Measurements from ENCODE around the gene SLC19A2. TPM values are rescaled to one million over a fixed set of nuclear protein-coding genes. Genes with fewer than 3 reads are reported as not detected.

Gene SLC19A2
- total RNA-seq, 2 donors from 2014 or later = 23.5 to 24.1 TPM

GRCh38 chr1:169513208-169513607 lies 27.5 kb upstream of the SLC19A2 start:
- Histone ChIP-seq H3K4me1 (peaks cover 0 to 12% of the 10 kb centered on the region in 2 donors), H3K36me3 (no peaks in the 10 kb centered on the region), H3K27me3 (no peaks in the 10 kb centered on the region), H3K27ac (peak overlapping the region in 1 of 2 donors; percentile 76), H3K9me3 (no peaks in the 10 kb centered on the region), H3K4me3 (no peak overlapping the region)
- no peak for TF ChIP-seq CTCF (IDR thresholded peaks at IDR 0.05)
- no peak for DNase-seq (ENCODE audit: low spot score)

GRCh38 chr1:169511316-169512005 lies 25.7 kb upstream of the SLC19A2 start:
- H3K4me1 ChIP-seq = peaks cover 0 to 13% of the 10 kb centered on the region in 2 donors
- no peaks in the 10 kb centered on the region for H3K27me3 ChIP-seq
- peak overlapping the region; percentile 61 to 76 for H3K27ac ChIP-seq
- H3K9me3 ChIP-seq = no peaks in the 10 kb centered on the region
- H3K4me3 ChIP-seq = no peak overlapping the region
- peak; percentile 70 for DNase-seq (ENCODE audit: low spot score)
- no peaks in the 10 kb centered on the region for H3K36me3 ChIP-seq
- no peak for TF ChIP-seq CTCF (IDR thresholded peaks at IDR 0.05)

GRCh38 chr1:169510060-169510459 lies 24.3 kb upstream of the SLC19A2 start:
- Histone ChIP-seq H3K4me3 (no peak overlapping the region), H3K9me3 (no peaks in the 10 kb centered on the region), H3K27ac (no peak overlapping the region), H3K36me3 (no peaks in the 10 kb centered on the region), H3K27me3 (no peaks in the 10 kb centered on the region), H3K4me1 (peaks cover 0 to 13% of the 10 kb centered on the region in 2 donors)
- TF ChIP-seq CTCF (IDR thresholded peaks at IDR 0.05) = no peak
- no peak for DNase-seq (ENCODE audit: low spot score)

- DNase-seq (ENCODE audit: low spot score) = no peak
- H3K4me1 ChIP-seq = peaks cover 0 to 13% of the 10 kb centered on the region in 2 donors
- H3K4me3 ChIP-seq = no peak overlapping the region
- TF ChIP-seq CTCF (IDR thresholded peaks at IDR 0.05) = peak in 1 of 2 donors; percentile 38
- H3K9me3 ChIP-seq = no peaks in the 10 kb centered on the region
- H3K27ac ChIP-seq = no peak overlapping the region
- no peaks in the 10 kb centered on the region for H3K27me3 ChIP-seq
- no peaks in the 10 kb centered on the region for H3K36me3 ChIP-seq
These were observed 23.6 kb upstream of the SLC19A2 start for GRCh38 chr1:169509354-169509753.

- Histone ChIP-seq H3K4me1 (peaks cover 0 to 13% of the 10 kb centered on the region in 2 donors), H3K27ac (peak overlapping the region; percentile 4 to 39), H3K9me3 (no peaks in the 10 kb centered on the region), H3K27me3 (no peaks in the 10 kb centered on the region), H3K36me3 (no peaks in the 10 kb centered on the region), H3K4me3 (no peak overlapping the region)
- no peak for DNase-seq (ENCODE audit: low spot score)
- TF ChIP-seq CTCF (IDR thresholded peaks at IDR 0.05) = no peak
These were observed 22.9 kb upstream of the SLC19A2 start for GRCh38 chr1:169508432-169509338.

Data from right atrium auricular region (tissue), 2 donors.